HepG2 (cell line): Measurements from ENCODE around the gene GNAL. TPM values are rescaled to one million over a fixed set of nuclear protein-coding genes. Genes with fewer than 3 reads are reported as not detected.

Experiments
- ATAC-seq: fragments of 200-7000 bp; cut with Tn5 transposase; 3 replicates; pipeline ENCODE4 v1.9.1; 2020; ENCODE audit warnings: mild to moderate bottlenecking, moderate library complexity
- BruUV-seq: library from RNA; stranded (reverse); fragments of 400-500 nt; replicated peaks from 2 replicates; lab custom pipeline; 2021; lab: Mats Ljungman, UMichigan
- CTCF ChIA-PET: fragments of 300-600 bp; formaldehyde crosslinking; extraction: SDS; loops from one replicate; lab custom pipeline; 2021; ENCODE audit warnings: low total read pairs, inconsistent platforms, low intra/inter-chr PET ratio; lab: Yijun Ruan, JAX
- POLR2A ChIA-PET: fragments of 350-600 bp; sonication (Branson Sonifier 250); formaldehyde crosslinking; loops from one replicate; lab custom pipeline; 2020; ENCODE audit warnings: antibody characterized with exemption, inconsistent platforms; lab: Yijun Ruan, JAX
- DNase-seq: peaks from one replicate; pipeline ENCODE4 v3.0.0-alpha.2; 2015; ENCODE audit warnings: low spot score
- FAIRE-seq: peaks from 3 replicates; lab custom pipeline; 2011; peaks lifted over from hg19 to GRCh38; lab: Jason Lieb, UNC
- H2AFZ ChIP-seq: one replicate; pipeline ENCODE4 v1.6.1; 2011; ENCODE audit warnings: low read length, inconsistent platforms
- H3K27ac ChIP-seq: fragments of 300-600 bp; 3 replicates; pipeline ENCODE4 v1.8.0; 2011; ENCODE audit warnings: mixed run types, mild to moderate bottlenecking, mixed read lengths, low read length, inconsistent platforms; ENCODE audit not compliant: insufficient read depth; ENCODE audit errors: extremely low read length
- H3K27me3 ChIP-seq, 2 experiments: fragments of 200-600 bp in 1 of 2; 2 replicates in 1 of 2; 3 replicates in 1 of 2; pipeline versions ENCODE4 v1.6.0 to v1.8.0; 2011; ENCODE audit warnings: low read length in 2 of 2, mild to moderate bottlenecking in 2 of 2, moderate library complexity in 2 of 2, inconsistent platforms in 1 of 2; ENCODE audit not compliant: insufficient read depth in 2 of 2, control insufficient read depth in 1 of 2
- H3K36me3 ChIP-seq, 2 experiments: fragments of 200-600 bp in 1 of 2; replicated peaks in 1 of 2; 2 replicates in 1 of 2; 3 replicates in 1 of 2; pipeline versions ENCODE4 v1.5.1 to v1.8.0; 2011; ENCODE audit warnings: low read length in 2 of 2, inconsistent platforms in 1 of 2; ENCODE audit not compliant: insufficient read depth in 2 of 2, control insufficient read depth in 1 of 2
- H3K4me1 ChIP-seq: 2 replicates; pipeline ENCODE4 v1.5.1; 2012; ENCODE audit warnings: low read length, inconsistent platforms; ENCODE audit not compliant: insufficient read depth
- H3K4me2 ChIP-seq: 2 replicates; pipeline ENCODE4 v1.6.0; 2011; ENCODE audit warnings: low read depth, low read length, inconsistent platforms
- H3K4me3 ChIP-seq, 3 experiments: fragments of 200-600 bp in 1 of 3; sonication (generic), shearing (Covaris generic) in 1 of 3; replicated peaks in 1 of 3; 2 replicates each; pipeline ENCODE4 v1.5.1; 2011 to 2016; ENCODE audit warnings: low read length in 3 of 3, inconsistent platforms in 2 of 3, low read depth in 2 of 3, mild to moderate bottlenecking in 2 of 3, control low read depth in 1 of 3, mixed read lengths in 1 of 3; ENCODE audit not compliant: insufficient read depth in 1 of 3
- H3K79me2 ChIP-seq: one replicate; pipeline ENCODE4 v1.6.1; 2011; ENCODE audit warnings: low read length, inconsistent platforms; ENCODE audit not compliant: insufficient read depth
- H3K9ac ChIP-seq: 2 replicates; pipeline ENCODE4 v1.6.0; 2011; ENCODE audit warnings: mild to moderate bottlenecking, low read depth, low read length, inconsistent platforms; ENCODE audit not compliant: insufficient read depth
- H3K9me3 ChIP-seq: 2 replicates; pipeline ENCODE4 v1.5.1; 2012; ENCODE audit warnings: mild to moderate bottlenecking, low read length
- H4K20me1 ChIP-seq: 2 replicates; pipeline ENCODE4 v1.6.0; 2011; ENCODE audit warnings: inconsistent platforms, mild to moderate bottlenecking, low read length, moderate library complexity; ENCODE audit not compliant: insufficient read depth
- CBX1 ChIP-seq: IDR thresholded peaks from one replicate; pipeline ENCODE4 v1.6.1; 2016; ENCODE audit warnings: antibody characterized with exemption, low read depth
- FOXC1 ChIP-seq: sonication (generic); formaldehyde crosslinking; IDR thresholded peaks from 2 replicates; pipeline ENCODE4 v1.8.0; 2022; ENCODE audit warnings: mild to moderate bottlenecking, missing genetic modification reagents, borderline replicate concordance
- HES4 ChIP-seq: sonication (generic); formaldehyde crosslinking; IDR thresholded peaks from 2 replicates; pipeline ENCODE4 v1.9.0; 2021; ENCODE audit warnings: mild to moderate bottlenecking, missing genetic modification reagents, borderline replicate concordance
- MTA1 ChIP-seq: sonication (generic); formaldehyde crosslinking; IDR thresholded peaks from 2 replicates; pipeline ENCODE4 v1.4.0; 2020; ENCODE audit warnings: missing genetic modification reagents, mild to moderate bottlenecking, borderline replicate concordance
- NFE2 ChIP-seq: sonication (generic); formaldehyde crosslinking; IDR thresholded peaks from 2 replicates; pipeline ENCODE4 v1.4.0; 2020; ENCODE audit warnings: missing genetic modification reagents
- SP140L ChIP-seq: sonication (generic); formaldehyde crosslinking; IDR thresholded peaks from 2 replicates; pipeline ENCODE4 v1.4.0; 2020; ENCODE audit warnings: missing genetic modification reagents, borderline replicate concordance
- TOE1 ChIP-seq: sonication (generic); formaldehyde crosslinking; IDR thresholded peaks from 2 replicates; pipeline ENCODE4 v1.4.0; 2020; ENCODE audit warnings: mild to moderate bottlenecking, missing genetic modification reagents
- WIZ ChIP-seq: sonication (generic); formaldehyde crosslinking; IDR thresholded peaks from 2 replicates; pipeline ENCODE4 v1.5.1; 2020; ENCODE audit warnings: mild to moderate bottlenecking, missing genetic modification reagents
- XRCC5 ChIP-seq: fragments of 200-400 bp; formaldehyde crosslinking; optimal IDR thresholded peaks from 2 replicates; pipeline ENCODE3; 2017; ENCODE audit warnings: mild to moderate bottlenecking, low read length
- ZNF101 ChIP-seq: sonication (generic); formaldehyde crosslinking; IDR thresholded peaks from 2 replicates; pipeline ENCODE4 v1.4.0; 2020; ENCODE audit warnings: mild to moderate bottlenecking, low read depth, missing genetic modification reagents, borderline replicate concordance
- ZNF44 ChIP-seq: sonication (generic); formaldehyde crosslinking; IDR thresholded peaks from 2 replicates; pipeline ENCODE4 v1.5.1; 2020; ENCODE audit warnings: mild to moderate bottlenecking, missing genetic modification reagents
- ZNF460 ChIP-seq: sonication (generic); formaldehyde crosslinking; IDR thresholded peaks from 2 replicates; pipeline ENCODE4 v1.5.1; 2020; ENCODE audit warnings: missing genetic modification reagents, mild to moderate bottlenecking, borderline replicate concordance
- ZNF678 ChIP-seq: sonication (generic); formaldehyde crosslinking; IDR thresholded peaks from 2 replicates; pipeline ENCODE4 v1.4.0; 2020; ENCODE audit warnings: mild to moderate bottlenecking, missing genetic modification reagents
- ZNF740 ChIP-seq: sonication (generic); formaldehyde crosslinking; IDR thresholded peaks from 2 replicates; pipeline ENCODE4 v1.4.0; 2020; ENCODE audit warnings: missing genetic modification reagents
- WGBS: methylation state at CpG from one replicate; pipeline ENCODE4 v1.1.6; 2017; ENCODE audit warnings: low lambda C conversion rate; 5-methylcytosine and 5-hydroxymethylcytosine counted together
- in situ Hi-C: cut with HindIII; loops from 2 replicates; pipeline ENCODE4 v1.10.0; 2017; ENCODE audit warnings: low pct_unique_long_range_greater_than_20kb; ENCODE audit not compliant: extremely low pct_ligation_motif_present
- intact Hi-C: fragments of 100-400 bp; cut with micrococcal nuclease; formaldehyde crosslinking; loops from one replicate; pipeline ENCODE4 v1.10.0; 2022; ENCODE audit not compliant: unreplicated experiment
- polyA plus RNA-seq, 8 experiments: library from polyadenylated mRNA; depleted of rRNA in 3 of 8; stranded (reverse) in 7 of 8; unstranded in 1 of 8; fragments of >200 nt; fragmentation: Illumina TruSeq in 4 of 8; extraction: Trizol in 4 of 8; gene quantifications; 2 replicates each; pipeline versions ENCODE4 v1.2.1 to v1.2.3, GENCODE V29; 2011 to 2016; ENCODE audit warnings: low read depth in 4 of 8, missing spikeins in 1 of 8, mixed read lengths in 1 of 8; ENCODE audit not compliant: insufficient read depth in 1 of 8
- total RNA-seq, 5 experiments: library from RNA; depleted of rRNA; stranded (reverse); fragments of >200 nt; fragmentation: Illumina TruSeq; extraction: Trizol; gene quantifications; 2 replicates each; pipeline ENCODE4 v1.2.3, GENCODE V29; 2016; ENCODE audit warnings: low read depth in 1 of 5
- TF ChIP-seq, protein P1 (sequence below): fragments of 450-650 bp; IDR thresholded peaks from 2 replicates; pipeline ENCODE4 v1.6.1; 2016

GNAL gene
- total and polyA plus RNA-seq, 2 of the 13 experiments (the other 11 are each of a cell fraction or from before 2014, with no cell fraction given), result 0.87 to 1.4 TPM

DNA sequence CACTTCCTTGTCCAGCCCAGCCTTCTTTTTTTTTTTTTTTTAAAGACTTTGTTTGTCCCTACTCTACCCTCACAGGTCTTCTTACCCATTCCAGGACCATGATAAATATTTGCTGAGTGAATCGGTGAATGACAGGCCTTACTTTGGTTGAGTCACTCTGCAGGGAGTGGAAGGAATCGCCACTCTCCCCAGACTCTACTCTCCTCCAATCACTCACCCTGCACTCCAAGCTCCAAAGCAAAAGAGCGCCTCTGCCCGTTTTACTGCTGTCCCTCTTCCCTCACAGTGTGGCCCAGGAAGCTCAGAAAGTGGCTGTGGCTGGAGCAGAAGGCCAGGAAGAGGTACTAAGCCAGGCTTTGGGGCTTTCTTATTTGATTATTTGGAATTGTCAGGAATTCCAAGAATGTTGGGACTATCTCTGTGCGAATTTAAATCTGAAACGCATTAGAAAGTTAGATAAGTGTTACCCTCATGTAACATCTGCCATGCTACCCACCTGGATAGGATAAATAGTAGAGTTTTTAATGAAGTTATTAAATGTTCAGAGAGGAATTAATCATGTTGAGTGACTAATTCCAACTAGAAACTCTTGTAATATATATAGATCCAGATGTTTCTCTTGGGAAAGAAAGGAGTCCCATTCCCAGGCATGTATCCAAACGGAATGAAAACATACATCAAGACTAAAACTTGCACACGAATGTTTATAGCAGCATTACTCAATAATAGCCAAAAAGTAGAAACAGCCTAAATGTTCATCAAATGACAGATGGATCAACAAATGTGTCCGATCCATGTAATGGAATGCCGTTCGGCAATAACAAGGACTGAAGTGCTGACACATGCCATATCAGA lies 119.2 kb downstream of the GNAL start (continued):
- TF ChIP-seq HES4 (CRISPR knock-in tag) (no peak), WIZ (CRISPR knock-in tag) (no peak), NFE2 (CRISPR knock-in tag) (no peak)

DNA sequence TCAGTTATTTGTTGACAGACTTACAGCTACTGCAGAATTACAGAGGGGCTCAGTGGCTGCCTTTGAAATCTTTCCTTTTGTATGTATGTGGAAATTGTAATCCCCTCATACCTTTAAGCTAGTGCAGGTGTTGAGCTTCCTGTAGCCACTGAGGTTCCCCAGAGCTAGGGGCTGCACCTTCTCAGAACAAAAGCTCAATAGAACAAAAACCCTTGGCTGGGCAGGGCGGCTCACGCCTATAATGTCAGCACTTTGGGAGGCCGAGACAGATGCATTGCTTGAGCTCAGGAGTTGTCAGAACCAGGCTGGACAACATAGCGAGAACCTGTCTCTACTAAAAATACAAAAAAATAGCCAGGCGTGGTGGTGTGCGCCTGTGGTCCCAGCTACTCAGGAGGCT lies 120.8 kb downstream of the GNAL start:
- Histone ChIP-seq H3K27ac (no peak overlapping the region), H2AFZ (no peak overlapping the region), H3K79me2 (no peaks in the 10 kb centered on the region), H3K4me3 (no peak overlapping the region), H3K4me1 (no peaks in the 10 kb centered on the region; the same call in 1 of the 2 replicates), H3K27me3 (no peaks in the 10 kb centered on the region; a peak in 2 of 5 replicates), H3K9me3 (no peaks in the 10 kb centered on the region), H3K36me3 (no peaks in the 10 kb centered on the region), H3K4me2 (no peak overlapping the region), H3K9ac (no peak overlapping the region), H4K20me1 (no peaks in the 10 kb centered on the region)
- FAIRE-seq (no peak), ATAC-seq (no peak), DNase-seq (no peak)
- no peak for TF ChIP-seq ZNF460
- no peak for TF ChIP-seq FOXC1 (CRISPR knock-in tag)
- TF ChIP-seq ZNF101 (CRISPR knock-in tag), result no peak
- TF ChIP-seq CBX1, result no peak
- no peak for TF ChIP-seq MTA1 (CRISPR knock-in tag)
- no peak for TF ChIP-seq ZNF740 (CRISPR knock-in tag)
- TF ChIP-seq, protein P1, sequence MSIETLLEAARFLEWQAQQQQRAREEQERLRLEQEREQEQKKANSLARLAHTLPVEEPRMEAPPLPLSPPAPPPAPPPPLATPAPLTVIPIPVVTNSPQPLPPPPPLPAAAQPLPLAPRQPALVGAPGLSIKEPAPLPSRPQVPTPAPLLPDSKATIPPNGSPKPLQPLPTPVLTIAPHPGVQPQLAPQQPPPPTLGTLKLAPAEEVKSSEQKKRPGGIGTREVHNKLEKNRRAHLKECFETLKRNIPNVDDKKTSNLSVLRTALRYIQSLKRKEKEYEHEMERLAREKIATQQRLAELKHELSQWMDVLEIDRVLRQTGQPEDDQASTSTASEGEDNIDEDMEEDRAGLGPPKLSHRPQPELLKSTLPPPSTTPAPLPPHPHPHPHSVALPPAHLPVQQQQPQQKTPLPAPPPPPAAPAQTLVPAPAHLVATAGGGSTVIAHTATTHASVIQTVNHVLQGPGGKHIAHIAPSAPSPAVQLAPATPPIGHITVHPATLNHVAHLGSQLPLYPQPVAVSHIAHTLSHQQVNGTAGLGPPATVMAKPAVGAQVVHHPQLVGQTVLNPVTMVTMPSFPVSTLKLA, result no peak
- no peak for TF ChIP-seq XRCC5
- TF ChIP-seq TOE1, result no peak
- no peak for TF ChIP-seq ZNF678 (CRISPR knock-in tag)
- TF ChIP-seq SP140L, result no peak
- TF ChIP-seq ZNF44 (CRISPR knock-in tag), result no peak
- 63% methylated on average over 6 of the region's 6 CpGs for WGBS
- in situ Hi-C loops (no loop called here), intact Hi-C loops (no loop called here)
- POLR2A ChIA-PET, result no interaction called here
- CTCF ChIA-PET, result no interaction called here
- BruUV-seq, result no TSS peak
